Measurements from ENCODE around the gene PMEPA1.
"Not testable (repeated sequence)": the region's sequence is repeated elsewhere in the genome, so short reads cannot be mapped to it uniquely, and the experiment has no call there.

PMEPA1 gene

GRCh38 chr20:57651881-57652605, 57.8 kb downstream of the PMEPA1 start:
- no peak for DNase-seq (ENCODE audit: low read depth, low spot score)

- no peak for DNase-seq (ENCODE audit: low read depth, low spot score)
Measured at GRCh38 chr20:57650756-57651483, 58.9 kb downstream of the PMEPA1 start.

- no peak for DNase-seq (ENCODE audit: low read depth, low spot score)
Measured at GRCh38 chr20:57650266-57650665, 59.5 kb downstream of the PMEPA1 start.

GRCh38 chr20:57649617-57650015, 60.2 kb downstream of the PMEPA1 start:
- no peak for DNase-seq (ENCODE audit: low read depth, low spot score)

GRCh38 chr20:57648878-57649616, 60.8 kb downstream of the PMEPA1 start:
- no peak for DNase-seq (ENCODE audit: low read depth, low spot score)

GRCh38 chr20:57647933-57648785, 61.7 kb downstream of the PMEPA1 start:
- no peak for DNase-seq (ENCODE audit: low read depth, low spot score)

- no peak for DNase-seq (ENCODE audit: low read depth, low spot score)
Measured at GRCh38 chr20:57647006-57647932, 62.5 kb downstream of the PMEPA1 start.

- DNase-seq (ENCODE audit: low read depth, low spot score): no peak
Measured at GRCh38 chr20:57638895-57639236, 70.9 kb downstream of the PMEPA1 start.

- no peak for DNase-seq (ENCODE audit: low read depth, low spot score)
Measured at GRCh38 chr20:57638173-57638894, 71.5 kb downstream of the PMEPA1 start.

- no peak for DNase-seq (ENCODE audit: low read depth, low spot score)
Measured at GRCh38 chr20:57633945-57634491, 75.8 kb downstream of the PMEPA1 start.

GRCh38 chr20:57632286-57632685, 77.5 kb downstream of the PMEPA1 start:
- DNase-seq (ENCODE audit: low read depth, low spot score): no peak

GRCh38 chr20:57630061-57630460, 79.8 kb downstream of the PMEPA1 start:
- no peak for DNase-seq (ENCODE audit: low read depth, low spot score)

- not testable (repeated sequence) for DNase-seq (ENCODE audit: low read depth, low spot score)
Measured at GRCh38 chr20:57629491-57629901, 80.3 kb downstream of the PMEPA1 start.

- not testable (repeated sequence) for DNase-seq (ENCODE audit: low read depth, low spot score)
Measured at GRCh38 chr20:57628962-57629308, 80.9 kb downstream of the PMEPA1 start.

- no peak for DNase-seq (ENCODE audit: low read depth, low spot score)
Measured at GRCh38 chr20:57628047-57628961, 81.5 kb downstream of the PMEPA1 start.

- DNase-seq (ENCODE audit: low read depth, low spot score): no peak
Measured at GRCh38 chr20:57627339-57627738, 82.5 kb downstream of the PMEPA1 start.

- no peak for DNase-seq (ENCODE audit: low read depth, low spot score)
Measured at GRCh38 chr20:57625978-57626377, 83.8 kb downstream of the PMEPA1 start.

GRCh38 chr20:57625181-57625958, 84.4 kb downstream of the PMEPA1 start:
- no peak for DNase-seq (ENCODE audit: low read depth, low spot score)

Data from astrocyte of the hippocampus (primary cell).